ENCODE data around the gene ETFA. TPM values are rescaled to one million over a fixed set of nuclear protein-coding genes. Genes with fewer than 3 reads are reported as not detected.

ETFA gene
- total RNA-seq, 2 donors from 2014 or later: 265 to 268 TPM

- ATAC-seq (no peak), DNase-seq (no peak)
- intact Hi-C loops (cut with DNase I): no loop called here
Measured at GRCh38 chr15:76168237-76168984, 142.9 kb downstream of the ETFA start.

- intact Hi-C loops (cut with DNase I): no loop called here
- ATAC-seq (no peak), DNase-seq (no peak)
Measured at GRCh38 chr15:76165951-76166350, 145.3 kb downstream of the ETFA start.

Other genes starting within 250 kb of the ETFA start
- not detected for gene ISL2, start 25.3 kb upstream of the ETFA start, total RNA-seq

Data from left cardiac atrium (tissue), 4 donors.